ENCODE results near the gene FRK. TPM values are rescaled to one million over a fixed set of nuclear protein-coding genes. Genes with fewer than 3 reads are reported as not detected.

Gene FRK
- total RNA-seq, 4 donors from 2014 or later: 0.59 to 3.2 (median 2.0) TPM

DNA sequence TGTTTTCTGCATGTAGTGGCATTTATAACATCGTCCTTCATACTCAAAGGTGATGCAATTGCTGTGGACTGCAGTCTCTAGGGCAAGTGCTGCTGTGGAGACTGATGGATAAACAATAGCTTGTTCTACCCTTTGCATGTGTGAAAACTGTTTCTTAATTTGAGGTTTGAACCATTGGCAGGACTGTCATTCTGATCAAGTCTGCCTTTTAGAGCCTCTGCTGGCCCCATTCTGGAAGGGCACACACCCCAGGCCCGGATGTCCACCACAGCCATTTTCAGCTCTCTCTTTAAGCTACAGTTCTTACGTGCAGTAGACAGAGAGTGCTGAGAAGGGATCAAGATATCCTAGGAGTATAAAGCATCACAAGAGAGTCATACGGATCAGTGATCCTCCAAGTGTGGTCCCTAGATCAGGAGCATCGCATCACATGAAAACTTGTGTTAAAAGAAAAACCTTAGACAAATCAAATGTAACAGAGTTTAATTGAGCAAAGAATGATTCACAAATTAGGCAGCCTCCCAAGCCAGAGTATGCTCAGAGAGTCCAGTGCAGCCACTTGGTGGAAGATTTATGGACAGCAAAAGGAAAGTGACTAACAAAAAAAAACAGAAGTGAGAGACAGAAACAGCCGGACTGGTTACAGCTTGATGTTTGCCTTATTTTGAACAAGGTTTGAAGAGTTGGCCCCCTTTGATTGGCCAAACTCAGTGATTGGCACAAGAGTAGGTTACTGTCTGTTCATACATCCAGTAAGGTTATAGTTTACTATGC is 52.0 kb downstream of the FRK start:
- H3K4me3 ChIP-seq (ENCODE audit: low read depth, poor library complexity, severe bottlenecking): no peak overlapping the region
- intact Hi-C loops (cut with DNase I; ENCODE audit: low total_unique reads): no loop called here
- DNase-seq (ENCODE audit: low spot score in 2 of 2): no peak
- 53 to 55% methylated on average over 6 of the region's 6 CpGs for WGBS, 2 donors
- TF ChIP-seq, protein P1, sequence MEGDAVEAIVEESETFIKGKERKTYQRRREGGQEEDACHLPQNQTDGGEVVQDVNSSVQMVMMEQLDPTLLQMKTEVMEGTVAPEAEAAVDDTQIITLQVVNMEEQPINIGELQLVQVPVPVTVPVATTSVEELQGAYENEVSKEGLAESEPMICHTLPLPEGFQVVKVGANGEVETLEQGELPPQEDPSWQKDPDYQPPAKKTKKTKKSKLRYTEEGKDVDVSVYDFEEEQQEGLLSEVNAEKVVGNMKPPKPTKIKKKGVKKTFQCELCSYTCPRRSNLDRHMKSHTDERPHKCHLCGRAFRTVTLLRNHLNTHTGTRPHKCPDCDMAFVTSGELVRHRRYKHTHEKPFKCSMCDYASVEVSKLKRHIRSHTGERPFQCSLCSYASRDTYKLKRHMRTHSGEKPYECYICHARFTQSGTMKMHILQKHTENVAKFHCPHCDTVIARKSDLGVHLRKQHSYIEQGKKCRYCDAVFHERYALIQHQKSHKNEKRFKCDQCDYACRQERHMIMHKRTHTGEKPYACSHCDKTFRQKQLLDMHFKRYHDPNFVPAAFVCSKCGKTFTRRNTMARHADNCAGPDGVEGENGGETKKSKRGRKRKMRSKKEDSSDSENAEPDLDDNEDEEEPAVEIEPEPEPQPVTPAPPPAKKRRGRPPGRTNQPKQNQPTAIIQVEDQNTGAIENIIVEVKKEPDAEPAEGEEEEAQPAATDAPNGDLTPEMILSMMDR (IDR thresholded peaks at IDR 0.05): no peak
- TF ChIP-seq POLR2A (IDR thresholded peaks at IDR 0.05): no peak

DNA sequence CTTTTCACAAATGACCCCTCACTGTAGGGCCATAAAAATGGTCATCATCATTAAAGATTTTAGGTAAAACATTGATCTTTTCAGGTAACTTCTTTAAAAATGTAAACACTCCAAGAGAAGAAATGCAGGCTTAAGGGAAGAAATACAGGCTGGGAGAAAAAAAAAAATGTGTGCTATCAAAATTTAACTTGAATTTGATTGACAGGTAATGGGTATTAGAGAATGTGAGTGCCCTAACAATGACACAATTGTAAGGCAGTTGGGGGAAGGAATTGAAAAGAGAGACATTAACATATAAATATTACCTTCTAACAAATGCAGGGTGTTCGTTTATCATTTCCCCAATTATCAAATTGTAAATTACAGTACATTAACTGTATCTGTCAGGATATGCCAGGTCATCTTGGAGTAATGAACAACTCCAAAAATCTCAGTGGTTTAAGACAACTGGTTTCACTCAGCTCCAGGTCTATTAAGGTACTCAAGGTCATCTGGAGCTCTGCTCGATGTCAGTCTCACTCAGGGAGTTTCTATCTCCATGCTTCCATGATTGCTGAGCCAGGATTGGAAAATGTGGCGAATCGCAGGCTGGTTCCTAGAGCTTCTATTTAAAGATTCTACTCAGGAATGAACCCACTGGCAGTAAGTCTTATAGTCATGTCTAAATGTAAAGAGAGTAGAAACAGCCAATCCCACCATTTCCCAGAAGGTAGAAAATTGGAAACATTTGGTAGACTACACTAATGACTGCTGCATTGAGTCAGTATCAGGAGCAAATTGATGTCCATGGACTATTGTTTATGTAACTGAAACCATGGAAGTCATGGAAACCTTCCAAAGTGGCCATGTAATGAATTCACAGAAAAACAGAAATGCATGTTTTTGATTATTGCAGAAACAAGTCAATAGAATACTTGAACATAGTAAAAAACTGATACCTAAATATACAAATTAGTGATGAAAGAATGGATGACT is 55.6 kb downstream of the FRK start:
- TF ChIP-seq, protein P1 (IDR thresholded peaks at IDR 0.05): no peak
- no peak for TF ChIP-seq POLR2A (IDR thresholded peaks at IDR 0.05)
- WGBS, 2 donors: 80 to 85% methylated on average over 4 of the region's 4 CpGs
- no peak for DNase-seq (ENCODE audit: low spot score in 2 of 2)
- intact Hi-C loops (cut with DNase I; ENCODE audit: low total_unique reads): no loop called here
- no peak overlapping the region for H3K4me3 ChIP-seq (ENCODE audit: low read depth, poor library complexity, severe bottlenecking)

DNA sequence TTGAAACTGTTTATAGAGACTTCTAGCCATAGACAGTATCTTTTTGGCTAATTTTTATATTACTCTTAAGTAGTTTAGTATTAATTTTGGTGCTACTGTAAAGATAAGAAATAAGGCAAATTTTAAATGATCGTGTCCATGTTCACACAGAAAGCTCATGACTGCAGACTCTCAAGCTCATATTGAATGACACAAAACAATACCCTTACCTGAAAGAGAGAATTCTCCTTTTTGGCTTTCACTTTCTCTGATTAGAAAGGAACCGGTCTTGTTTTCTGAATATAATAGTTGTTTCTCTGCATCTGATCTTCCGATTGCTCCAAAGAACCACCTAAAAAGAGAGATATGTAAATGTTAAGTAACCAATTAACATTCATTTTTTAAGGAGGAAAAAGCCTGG is 57.0 kb downstream of the FRK start:
- DNase-seq (ENCODE audit: low spot score in 2 of 2): no peak
- 57 to 78% methylated on average over 3 of the region's 3 CpGs for WGBS, 2 donors
- intact Hi-C loops (cut with DNase I; ENCODE audit: low total_unique reads): no loop called here
- TF ChIP-seq, protein P1 (IDR thresholded peaks at IDR 0.05): no peak
- TF ChIP-seq POLR2A (IDR thresholded peaks at IDR 0.05): no peak
- H3K4me3 ChIP-seq (ENCODE audit: low read depth, poor library complexity, severe bottlenecking): no peak overlapping the region

DNA sequence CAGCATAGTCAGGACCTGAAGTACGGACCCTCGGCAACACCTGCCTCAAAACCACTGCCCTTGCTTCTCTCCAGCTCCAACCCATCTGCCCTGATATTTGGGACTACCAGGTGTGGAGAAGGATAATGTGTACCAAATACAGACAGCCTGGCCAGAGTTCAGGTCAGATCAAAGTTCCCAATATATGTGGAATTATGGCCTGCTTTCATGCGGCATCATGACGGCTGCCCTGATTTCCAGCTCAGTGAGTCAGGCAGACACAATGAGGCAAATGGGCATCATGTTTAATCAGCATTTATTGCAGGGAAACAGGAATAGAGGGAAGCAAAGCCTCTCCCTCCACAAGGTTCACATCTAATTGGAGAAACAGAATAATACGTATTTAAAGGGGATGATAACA is 57.9 kb downstream of the FRK start:
- 94 to 95% methylated on average over 5 of the region's 5 CpGs for WGBS, 2 donors
- DNase-seq (ENCODE audit: low spot score in 2 of 2): no peak
- H3K4me3 ChIP-seq (ENCODE audit: low read depth, poor library complexity, severe bottlenecking): no peak overlapping the region
- TF ChIP-seq POLR2A (IDR thresholded peaks at IDR 0.05): no peak
- TF ChIP-seq, protein P1 (IDR thresholded peaks at IDR 0.05): no peak
- intact Hi-C loops (cut with DNase I; ENCODE audit: low total_unique reads): no loop called here

DNA sequence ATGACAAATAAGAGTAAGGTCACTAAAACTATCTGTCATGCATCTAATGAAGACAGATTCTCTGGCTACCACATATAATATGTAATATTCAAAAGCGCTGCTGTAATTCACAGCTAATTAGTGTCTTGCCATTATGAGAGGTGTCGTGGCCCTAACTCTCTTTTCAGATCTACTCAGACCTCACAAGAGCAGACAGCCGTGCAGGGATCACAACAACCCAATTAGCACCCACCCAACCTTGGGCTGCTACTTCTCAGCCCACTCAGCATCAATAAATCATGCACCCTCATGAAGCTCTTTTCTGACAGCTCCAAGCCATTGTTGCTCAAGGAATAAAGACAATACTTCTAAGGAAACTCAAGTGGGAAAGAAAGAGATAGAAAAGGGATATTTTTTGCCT is 61.5 kb downstream of the FRK start:
- WGBS, 2 donors: 85 to 87% methylated on average over 3 of the region's 3 CpGs
- no peak for DNase-seq (ENCODE audit: low spot score in 2 of 2)
- TF ChIP-seq, protein P1 (IDR thresholded peaks at IDR 0.05): no peak
- TF ChIP-seq POLR2A (IDR thresholded peaks at IDR 0.05): no peak
- intact Hi-C loops (cut with DNase I; ENCODE audit: low total_unique reads): no loop called here
- no peak overlapping the region for H3K4me3 ChIP-seq (ENCODE audit: low read depth, poor library complexity, severe bottlenecking)

Measured in lower leg skin (tissue), 4 donors.